ENCODE results near the gene HBM.

GRCh38 chr16:122361-122760 lies 43.4 kb upstream of the HBM start:
- TF ChIP-seq CTCF (conservative IDR thresholded peaks at IDR 0.05) = no peak
- TF ChIP-seq EZH2 (IDR thresholded peaks at IDR 0.05; ENCODE audit: low read depth) = no peak

Measured in PC-9 (cell line).